SH-SY5Y (cell line): ENCODE measurements around the gene KAT2B.

Experiments
- GATA2 ChIP-seq: IDR thresholded peaks from 2 replicates; pipeline ENCODE4 v1.6.1; 2011; ENCODE audit warnings: mild to moderate bottlenecking, low read depth, low read length
- GATA3 ChIP-seq: IDR thresholded peaks from 2 replicates; pipeline ENCODE4 v1.6.1; 2011; ENCODE audit warnings: low read depth, mild to moderate bottlenecking, low read length, moderate library complexity

The KAT2B gene

GRCh38 chr3:20039765-20040547 is at the start of gene KAT2B:
TSS of gene KAT2B (plus strand) at chr3:20040446. CDS start at chr3:20040478, 32 bp downstream.
- TF ChIP-seq GATA2 (no peak), GATA3 (no peak)

- no peak for TF ChIP-seq GATA2
- TF ChIP-seq GATA3: no peak
Observed at GRCh38 chr3:19994796-19995195, 45.5 kb upstream of the KAT2B start.

GRCh38 chr3:19997502-19997901 is 42.7 kb upstream of the KAT2B start:
- TF ChIP-seq GATA3: no peak
- TF ChIP-seq GATA2: no peak

DNA sequence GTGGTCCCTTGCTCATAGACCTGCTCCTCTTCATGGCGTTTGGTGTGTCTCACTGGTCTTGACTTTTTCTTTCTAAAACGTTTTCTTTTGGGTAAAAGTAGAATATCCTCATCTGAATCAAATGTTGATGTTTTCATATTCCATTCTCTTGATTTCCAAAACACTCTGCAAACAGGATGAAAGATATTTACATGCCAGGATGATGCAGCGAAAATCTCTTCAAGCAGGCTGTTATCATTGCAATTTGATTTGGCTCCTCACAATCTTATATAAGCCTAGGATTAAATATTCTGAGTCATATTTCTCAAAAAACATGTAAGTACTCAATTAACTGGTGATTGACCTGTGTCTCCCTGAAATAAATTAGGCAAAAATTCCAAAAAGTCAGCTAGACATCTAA is 38.3 kb upstream of the KAT2B start:
- TF ChIP-seq GATA2 (no peak), GATA3 (no peak)

DNA sequence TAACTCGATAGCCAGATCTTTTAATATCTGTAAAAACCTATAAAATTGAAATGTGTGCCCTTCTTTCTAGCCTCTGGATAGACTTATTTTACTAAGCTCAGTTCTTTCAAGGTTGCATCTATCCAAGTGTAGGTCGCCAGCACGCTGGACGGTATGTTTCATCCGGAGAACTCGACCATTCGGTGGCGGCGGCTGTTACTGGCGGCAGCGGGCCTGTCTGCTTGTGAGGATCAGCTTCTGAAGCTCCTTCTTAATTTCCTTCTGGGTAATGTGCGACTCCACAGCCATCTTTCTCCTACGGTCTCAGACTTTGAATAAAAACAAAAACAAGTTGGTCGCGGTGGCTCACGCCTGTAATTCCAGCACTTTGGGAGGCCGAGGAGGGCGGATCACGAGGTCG is 32.3 kb upstream of the KAT2B start:
- no peak for TF ChIP-seq GATA2
- no peak for TF ChIP-seq GATA3

- TF ChIP-seq GATA3: no peak
- no peak for TF ChIP-seq GATA2
Observed at GRCh38 chr3:20008646-20009045, 31.6 kb upstream of the KAT2B start.

- no peak for TF ChIP-seq GATA2
- TF ChIP-seq GATA3: no peak
Observed at GRCh38 chr3:20012164-20012563, 28.1 kb upstream of the KAT2B start, which contains the start of gene PP2D1. TSS of gene PP2D1 (minus strand) at chr3:20012264. CDS start at chr3:20012072, 192 bp downstream.

- no peak for TF ChIP-seq GATA2
- no peak for TF ChIP-seq GATA3
Observed at GRCh38 chr3:20013396-20013795, 26.9 kb upstream of the KAT2B start.

DNA sequence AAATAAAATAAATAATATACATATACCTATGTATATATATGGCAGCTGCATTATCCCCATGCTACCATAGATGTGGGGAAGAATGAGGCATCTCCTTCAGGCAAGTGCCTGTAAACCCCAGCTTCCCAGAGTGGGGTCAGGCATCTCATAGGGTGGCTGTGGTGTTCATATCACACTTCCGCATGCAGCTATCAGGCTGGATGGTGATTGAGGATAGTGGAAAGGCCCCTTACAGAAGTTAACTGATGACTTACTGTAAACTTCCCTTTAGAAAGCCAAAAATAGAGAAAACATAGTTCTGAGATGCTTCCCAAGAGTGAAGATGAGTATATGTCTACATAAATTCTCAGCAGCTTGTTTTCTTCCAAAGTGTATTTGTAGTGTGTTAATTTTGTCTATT is 24.7 kb upstream of the KAT2B start:
- TF ChIP-seq GATA2: no peak
- no peak for TF ChIP-seq GATA3

GRCh38 chr3:20022954-20023622 is 17.2 kb upstream of the KAT2B start:
- TF ChIP-seq GATA2 (peak; percentile 87), GATA3 (peak; percentile 75)

- TF ChIP-seq GATA3 (no peak), GATA2 (no peak)
Observed at GRCh38 chr3:20023623-20024405, 16.4 kb upstream of the KAT2B start.

DNA sequence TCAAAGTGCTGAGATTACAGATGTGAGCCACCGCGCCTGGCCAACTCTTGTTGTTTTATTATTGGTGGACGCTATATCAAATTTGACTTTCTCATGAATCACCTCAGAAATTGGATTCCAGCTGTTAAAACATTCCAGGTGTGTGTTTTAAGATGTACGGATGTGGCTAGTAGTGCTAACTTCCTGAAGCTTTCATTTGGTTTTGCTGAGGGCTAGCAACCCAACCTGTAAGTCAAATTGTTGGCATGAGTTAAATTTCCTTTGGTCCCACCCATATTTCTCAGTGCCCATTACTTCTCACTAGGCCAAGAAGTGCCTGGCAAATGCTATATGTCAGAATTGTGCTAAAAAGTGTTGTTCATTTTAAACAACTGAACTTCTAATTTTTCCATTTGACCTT is 13.1 kb upstream of the KAT2B start:
- TF ChIP-seq GATA3: no peak
- no peak for TF ChIP-seq GATA2

DNA sequence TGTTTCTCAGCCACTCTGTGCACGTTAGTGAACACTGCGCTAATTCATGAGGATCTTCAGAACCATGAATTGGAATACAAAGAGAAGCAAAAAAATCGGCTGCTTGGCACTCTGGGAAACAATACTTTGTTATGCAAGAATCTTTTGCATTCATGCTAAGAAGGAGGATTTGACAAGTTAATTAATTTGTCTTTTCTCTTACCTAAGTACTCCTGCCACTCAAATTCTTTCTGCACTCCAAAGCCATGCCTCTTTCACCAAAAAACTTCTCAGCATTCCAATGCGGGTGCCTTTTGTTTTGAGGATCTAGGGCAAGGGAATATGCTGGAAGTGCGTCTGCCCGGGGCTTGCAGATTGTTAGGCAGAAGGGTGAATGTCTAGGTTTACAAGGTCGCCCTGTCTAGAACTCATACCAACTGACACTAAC is 11.3 kb upstream of the KAT2B start:
- TF ChIP-seq GATA3: no peak
- TF ChIP-seq GATA2: no peak

GRCh38 chr3:20035019-20035418 is 5.2 kb upstream of the KAT2B start:
- no peak for TF ChIP-seq GATA3
- TF ChIP-seq GATA2: no peak
